SKM-1 treated with dmso at 0.1 percent for 144 hours (cell line): ENCODE results near the gene FAM13A.

Source experiments
- DNase-seq: peaks from one replicate; lab custom pipeline; 2025; ENCODE audit not compliant: unreplicated experiment; lab: John Stamatoyannopoulos, UW

Gene FAM13A

DNA sequence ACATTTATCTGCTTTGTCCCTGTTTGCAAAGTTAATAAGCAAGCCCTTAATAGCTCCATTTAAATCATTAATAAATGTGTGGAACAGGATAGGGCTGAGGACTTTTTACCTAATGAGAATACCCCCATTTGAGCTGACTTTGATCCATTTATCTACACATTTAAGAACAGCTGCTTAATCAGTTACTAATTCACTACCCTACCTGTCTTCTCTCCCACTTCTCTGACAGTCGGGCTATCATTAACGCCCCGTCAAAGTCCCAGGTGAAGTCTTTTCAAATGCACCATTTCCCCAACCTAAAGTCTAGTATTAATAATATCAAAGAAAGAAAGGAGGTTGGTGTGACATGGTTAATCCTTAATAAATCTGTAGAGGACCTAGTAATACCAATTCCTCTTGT lies 302.2 kb downstream of the FAM13A start:
- DNase-seq: no peak

DNA sequence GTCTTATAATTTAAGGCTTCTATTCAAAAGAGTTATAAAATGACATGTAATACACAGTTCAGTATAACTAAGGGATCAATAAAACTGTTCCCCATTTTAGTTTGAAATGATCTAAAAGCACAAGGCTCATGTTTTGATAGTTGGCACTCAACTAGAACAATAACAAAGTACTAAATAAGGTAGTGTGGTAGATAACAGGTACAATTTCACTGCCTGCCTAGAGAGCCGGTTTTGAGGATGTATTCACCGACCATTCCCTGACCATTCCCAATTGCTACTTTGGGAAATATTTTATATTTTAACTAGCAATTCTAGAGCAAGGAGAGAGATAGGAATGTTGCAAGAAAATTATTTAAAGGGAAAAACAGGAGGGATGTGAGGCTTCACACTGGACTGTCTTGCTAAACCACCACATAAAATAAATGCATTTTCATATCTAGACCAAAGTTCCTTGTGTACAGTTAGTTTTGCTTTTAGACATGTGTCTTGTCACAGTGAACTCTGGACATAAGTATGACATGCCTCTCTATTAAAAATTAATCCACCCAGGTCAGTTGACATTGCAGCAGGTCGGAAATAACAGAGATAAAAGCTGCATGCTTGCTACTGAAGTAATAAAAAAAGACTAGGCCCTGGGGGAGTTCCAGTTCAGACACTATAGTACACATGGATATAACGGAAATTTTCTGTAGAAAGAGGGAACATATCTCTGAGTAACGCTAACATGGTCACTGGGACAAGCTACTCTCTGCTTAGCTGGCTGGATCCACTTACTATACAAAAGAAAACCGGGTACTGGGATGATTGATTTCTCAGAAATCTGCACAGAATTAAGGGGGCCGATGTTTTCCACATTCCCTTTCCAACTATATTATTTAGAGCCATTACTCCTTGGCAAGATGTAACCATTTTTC lies 303.1 kb downstream of the FAM13A start:
- DNase-seq: no peak

DNA sequence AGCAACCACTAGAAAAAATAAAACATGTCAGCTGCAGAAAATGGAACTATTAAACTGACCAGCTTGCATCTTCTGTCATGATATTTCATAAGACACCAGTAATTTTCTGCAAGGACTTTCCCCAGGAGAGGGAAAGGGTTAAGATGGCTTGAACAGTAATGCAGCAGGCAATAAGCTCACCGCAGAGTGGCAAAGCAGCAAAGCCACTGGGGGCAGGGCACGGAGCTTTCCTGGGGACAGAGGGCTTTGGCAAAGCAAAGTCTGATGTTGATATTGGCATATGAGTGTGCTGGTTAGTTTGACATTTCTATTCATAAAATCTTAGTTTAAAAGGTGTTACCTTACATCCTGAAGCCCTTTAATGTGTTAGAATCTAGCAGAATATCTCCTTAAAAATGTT lies 304.2 kb downstream of the FAM13A start:
- DNase-seq: no peak

DNA sequence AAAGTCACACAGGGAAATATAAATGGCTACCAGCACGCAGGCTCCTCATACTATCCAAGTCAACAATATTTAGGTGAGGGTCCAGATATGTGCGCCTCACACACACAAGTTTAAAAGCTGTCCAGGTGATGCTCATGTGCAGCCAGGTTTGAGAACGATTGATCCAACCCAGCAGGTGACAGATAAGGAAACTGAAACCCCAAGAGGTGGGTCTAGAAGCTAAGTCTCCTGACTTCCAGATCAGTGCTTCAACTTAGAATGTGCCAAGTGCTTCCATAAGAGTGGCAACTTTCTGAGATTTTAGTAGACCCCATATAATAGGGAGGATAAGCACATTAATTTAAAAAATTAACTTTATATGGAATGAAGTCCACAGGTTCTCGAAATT lies 304.9 kb downstream of the FAM13A start:
- DNase-seq: no peak

DNA sequence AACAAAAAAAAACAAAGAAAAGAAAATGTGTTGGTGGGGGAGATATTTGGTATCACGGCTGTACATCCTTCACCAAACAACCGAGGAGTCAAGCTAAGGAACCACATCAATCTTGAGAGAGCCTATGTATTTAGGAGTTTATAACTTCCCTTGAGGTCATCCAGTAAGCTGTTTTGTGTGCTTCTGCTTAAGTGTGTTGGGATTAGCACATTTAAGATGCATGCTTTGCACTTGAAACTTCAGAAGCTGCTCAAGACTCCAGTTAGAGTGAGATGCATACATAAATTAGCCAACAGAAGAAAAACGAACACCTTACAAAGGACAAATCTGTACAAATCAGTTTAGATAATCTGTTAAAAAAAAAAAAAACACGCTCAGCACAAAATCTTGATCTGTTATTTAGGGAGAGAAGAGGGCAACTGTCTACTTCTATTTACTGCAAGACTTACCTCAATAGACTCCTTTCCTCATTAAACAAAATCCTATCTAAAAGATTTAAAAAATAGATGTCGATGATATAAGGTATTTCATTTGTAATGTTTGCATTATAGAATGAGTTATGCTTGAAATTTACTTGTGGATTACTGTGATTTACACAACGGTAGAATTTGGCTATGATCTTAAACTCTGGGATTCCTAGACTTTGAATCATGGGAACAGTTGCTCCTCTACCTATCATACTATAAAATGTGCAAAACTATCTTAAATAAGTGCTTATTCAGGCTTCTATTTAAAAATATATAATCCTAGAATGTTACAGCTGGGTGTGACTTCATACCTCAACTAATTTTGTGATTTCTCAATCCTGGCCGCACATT lies 305.5 kb downstream of the FAM13A start:
- DNase-seq: no peak

DNA sequence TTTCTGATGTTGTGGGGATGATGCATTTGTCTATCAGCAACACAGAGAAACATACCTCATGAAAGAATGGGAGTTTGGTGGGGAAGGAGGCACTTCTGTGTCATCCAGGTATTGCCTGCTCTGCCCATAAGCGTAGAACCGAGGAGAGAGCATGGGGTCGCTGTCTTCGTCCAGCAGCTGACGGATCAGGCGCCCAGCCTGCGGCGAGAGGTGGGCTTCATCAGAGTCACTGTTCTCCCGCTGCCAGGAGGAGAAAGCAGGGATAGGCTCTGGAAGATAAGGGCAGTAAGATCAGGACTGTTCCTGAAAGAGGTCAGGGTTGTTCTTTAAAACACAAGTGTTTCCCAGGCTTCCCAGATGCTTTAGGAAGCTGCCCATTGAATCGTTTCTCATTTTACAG lies 306.6 kb downstream of the FAM13A start:
- DNase-seq: no peak

DNA sequence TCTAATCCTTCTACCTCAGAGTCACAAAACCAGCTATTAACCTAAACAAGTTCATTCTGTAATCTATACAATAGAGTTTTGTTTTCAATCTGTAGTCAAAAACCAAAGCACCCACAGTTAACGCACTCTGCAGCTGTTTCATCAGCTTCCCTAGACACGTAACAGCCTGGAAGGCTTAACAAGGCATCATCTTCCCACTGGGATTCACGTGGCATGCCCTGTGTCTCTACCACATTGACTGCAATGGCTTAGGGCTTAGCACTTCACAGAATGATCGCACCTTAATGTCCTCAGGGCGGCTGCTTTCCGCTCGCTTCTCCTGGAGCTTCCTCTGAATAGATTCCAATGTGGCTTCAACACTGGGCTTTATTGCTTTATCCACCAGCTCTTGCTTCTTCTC lies 309.6 kb downstream of the FAM13A start:
- DNase-seq: no peak

DNA sequence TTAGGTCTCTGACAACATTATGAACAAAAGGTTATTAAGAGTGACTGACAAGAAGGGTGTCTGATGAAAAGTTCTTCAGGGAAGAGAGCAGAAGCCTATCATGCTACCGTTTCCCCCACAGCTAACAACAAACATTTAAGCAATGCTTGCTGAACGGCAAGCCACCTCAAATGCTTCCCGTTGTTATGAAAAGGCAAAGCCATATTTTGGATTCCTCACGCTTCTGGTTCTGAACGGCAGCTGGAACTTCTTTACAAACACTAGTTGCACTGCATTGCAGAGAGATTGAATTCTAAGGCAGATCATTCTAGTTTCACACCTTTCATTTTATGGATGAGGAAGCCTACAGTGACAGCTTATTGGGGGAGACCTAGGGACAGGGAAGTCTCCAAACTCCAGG lies 310.8 kb downstream of the FAM13A start:
- no peak for DNase-seq

DNA sequence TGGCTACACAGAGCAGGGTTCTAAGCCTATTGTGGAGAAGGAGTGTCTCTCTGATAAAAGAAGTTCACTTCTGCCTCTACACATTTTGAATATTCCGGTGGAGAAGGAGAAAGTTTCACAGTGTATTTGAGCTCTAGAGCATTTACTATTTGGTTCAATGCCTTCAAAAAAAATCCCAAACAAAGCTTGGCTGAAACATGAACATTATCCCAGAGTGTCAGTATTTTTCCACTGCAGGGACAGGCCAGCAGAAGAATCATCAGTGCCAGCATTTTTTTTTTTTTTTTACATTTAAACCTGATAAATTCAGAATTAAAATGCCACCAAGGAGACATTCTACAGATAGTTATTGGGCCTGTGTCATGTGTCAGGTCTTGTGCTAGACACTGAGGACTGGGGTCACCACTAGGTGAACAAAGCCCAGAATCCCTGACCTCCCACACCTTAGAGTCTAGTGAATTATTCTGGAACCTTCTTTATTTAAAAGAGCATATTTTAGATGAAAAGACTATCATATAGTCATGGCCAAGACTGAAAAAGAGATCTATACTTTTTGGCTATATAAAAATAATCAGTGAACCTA lies 311.3 kb downstream of the FAM13A start:
- no peak for DNase-seq

DNA sequence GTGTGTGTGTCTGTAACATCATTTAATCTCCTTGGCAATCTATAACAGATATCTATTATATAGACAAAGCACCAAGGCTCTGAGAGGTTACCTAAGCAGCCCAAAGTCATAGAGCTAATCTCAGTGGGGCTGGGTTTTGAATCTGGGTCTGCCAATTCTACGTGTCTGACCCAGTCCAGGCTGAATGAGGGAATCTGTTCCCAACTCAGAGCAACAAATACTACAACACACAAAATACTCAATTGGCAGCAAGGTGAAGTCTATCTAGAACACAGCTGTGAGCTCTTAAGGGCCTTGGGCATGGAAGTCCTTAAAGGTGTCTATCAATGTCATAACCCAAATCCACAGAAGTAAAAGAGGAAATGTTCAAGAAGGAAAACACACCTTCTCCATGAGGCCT lies 311.8 kb downstream of the FAM13A start:
- DNase-seq: no peak

DNA sequence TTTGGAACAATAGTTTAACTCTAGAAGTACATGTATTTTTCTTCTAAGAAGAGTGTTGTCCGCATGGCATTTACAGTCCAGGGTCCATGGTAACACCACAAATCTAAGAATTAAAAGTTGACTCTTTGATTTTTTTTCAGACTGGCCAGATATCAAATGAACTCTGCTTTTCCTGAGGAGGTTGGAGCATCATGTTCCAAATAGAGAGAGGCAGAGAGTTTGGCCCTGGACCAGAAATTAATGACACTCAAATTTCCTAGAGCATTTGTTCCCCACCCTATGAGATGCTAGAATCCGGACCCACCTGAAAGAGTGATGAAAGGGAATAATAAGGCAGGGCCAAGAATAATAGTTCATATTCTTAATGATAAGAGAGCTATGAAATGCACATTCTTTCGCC lies 312.4 kb downstream of the FAM13A start:
- DNase-seq: no peak

DNA sequence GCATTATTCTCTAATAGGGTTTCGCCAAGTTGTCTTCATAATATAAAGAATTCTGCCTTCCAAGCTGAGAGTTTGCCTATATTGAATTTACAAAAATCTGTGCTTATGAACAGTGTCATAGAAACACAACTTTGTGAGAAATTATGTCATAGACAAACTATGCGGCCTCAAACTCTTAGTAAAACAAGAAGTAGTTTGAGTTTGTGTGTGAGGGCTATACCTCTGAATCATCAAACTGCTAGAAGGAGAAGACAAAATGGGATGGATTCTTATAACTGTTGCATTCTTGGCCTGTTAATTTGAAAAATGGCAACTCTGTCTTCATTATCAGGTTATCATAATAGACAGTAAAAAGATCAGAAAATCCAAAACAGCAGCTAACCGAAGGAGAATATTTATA lies 313.3 kb downstream of the FAM13A start:
- no peak for DNase-seq

DNA sequence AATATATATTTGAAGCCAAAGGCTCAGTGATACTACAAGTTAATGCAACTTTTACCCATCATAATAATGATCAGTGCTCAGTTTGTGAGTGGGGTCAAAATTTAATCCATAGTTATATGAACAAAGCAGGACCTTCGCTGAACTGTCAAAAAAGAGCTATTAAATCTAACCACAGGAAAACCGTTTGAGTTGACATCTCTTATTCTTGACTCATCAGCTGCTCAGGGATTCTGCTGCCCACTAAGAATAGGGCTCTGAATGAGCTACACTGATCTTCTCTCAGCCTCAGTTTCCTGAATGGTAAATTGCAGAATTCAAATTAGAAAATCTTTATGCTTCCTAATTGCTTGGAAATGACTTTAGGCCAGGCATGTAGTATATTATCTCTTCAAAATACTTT lies 314.4 kb downstream of the FAM13A start:
- DNase-seq: no peak

DNA sequence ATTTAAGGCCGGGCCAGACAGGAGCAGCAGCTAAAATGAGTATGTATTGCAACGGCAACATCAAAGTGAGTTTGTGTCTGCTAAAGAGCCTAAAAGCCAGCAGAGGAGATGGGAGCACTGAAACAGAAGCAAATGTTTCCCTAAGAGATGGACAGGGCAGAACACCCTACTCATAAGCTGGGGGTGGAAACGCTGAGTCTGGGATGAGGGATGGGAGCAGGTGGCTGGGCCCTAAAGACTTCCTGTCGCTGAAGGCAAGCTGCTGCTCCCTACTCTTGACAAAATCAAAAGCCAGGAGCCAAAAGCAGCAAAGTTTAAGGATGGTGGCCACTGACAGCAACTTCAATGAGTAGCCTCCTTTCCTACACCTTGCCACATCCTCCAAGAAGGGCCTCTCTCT lies 318.8 kb downstream of the FAM13A start:
- DNase-seq: no peak

DNA sequence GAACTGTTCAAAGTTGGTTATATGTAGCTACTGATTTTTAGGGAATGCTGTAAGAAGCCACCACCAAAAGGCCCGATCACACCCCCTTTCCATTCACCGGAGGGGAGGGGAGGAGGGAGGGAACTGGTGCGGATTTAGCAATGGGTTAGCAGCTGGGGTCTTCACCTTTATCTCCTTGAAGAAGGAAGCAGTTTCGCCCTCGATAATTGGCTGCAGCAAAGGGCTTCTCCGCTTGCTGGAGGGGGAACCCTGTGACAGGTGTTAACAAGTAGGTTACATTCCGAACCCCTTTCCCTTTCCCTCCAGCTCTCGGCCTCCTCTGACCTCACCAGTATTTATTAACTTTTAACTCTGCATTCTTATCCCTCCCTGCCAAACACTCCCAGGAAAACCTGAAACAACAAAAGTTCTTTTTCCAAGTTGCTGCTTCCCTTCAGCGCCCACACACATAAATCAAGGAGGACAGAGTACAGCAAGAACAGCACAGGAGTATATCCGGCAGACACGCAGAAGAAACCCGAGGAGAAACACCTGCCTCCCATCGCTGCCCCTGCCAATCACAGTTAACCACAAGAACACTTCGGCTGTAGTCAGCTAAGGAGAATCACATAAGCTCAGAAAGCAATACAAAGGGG lies 319.6 kb downstream of the FAM13A start:
- no peak for DNase-seq

DNA sequence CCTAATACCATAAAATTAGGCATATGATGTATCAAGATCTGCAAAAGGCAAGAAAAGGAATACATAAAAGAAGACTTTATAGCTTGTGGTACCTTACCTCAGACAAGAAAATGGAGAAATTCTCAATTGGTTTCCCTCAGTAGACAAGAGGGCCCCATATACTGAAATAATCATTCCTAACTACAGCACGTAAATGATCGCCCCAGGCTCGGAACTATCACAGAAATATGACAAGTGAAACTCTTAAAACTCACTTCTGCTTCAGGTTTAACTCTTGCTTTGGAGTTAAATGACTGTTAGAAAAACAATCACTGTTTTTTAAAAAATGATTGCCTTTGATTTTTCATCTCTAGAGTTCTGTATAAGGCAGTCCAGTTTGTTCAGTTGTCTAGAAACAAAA lies 320.7 kb downstream of the FAM13A start:
- no peak for DNase-seq

DNA sequence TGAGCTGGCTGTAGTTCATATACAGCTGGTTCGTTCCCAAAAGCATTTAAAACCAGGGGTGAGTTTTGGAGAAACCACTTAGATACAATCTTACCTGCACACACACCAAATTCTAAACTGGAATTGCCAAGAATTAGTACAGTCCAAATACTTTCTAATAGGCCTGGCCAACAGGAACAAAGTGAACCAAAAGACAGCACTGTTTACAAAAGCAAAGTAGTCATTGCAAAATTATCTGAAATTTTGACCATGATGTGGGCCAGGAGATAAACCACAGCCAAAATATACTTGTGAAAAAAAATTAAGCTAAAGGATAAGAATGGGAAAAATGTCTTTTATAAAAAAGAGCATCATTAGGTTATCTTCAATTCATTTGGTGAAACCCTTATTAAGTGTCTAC lies 321.4 kb downstream of the FAM13A start:
- no peak for DNase-seq

DNA sequence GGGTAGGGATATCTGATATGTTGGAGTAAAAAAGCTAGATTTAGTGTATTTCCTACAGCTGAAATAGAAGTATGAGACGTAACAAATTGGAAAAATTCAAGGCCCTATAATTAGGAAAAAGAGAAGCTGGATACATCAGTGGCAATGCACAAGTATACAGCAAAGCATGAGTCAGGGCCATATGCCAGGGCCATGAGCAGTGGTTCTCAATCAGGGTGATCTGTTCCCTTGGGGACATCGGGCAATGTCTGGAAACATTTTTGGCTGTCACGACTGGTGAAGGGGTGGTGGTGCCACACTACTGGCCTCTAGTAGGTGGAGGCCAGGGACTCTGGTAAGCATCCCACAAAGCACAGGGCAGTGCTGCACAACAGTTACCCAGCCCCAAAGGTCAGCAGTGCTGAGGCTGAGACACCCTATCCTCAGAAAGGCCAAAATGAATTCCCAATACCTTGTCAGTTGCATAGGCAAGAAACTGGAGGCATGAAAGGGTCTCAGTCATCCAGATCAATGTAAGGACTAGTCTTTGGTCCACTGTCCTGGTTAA lies 322.5 kb downstream of the FAM13A start:
- DNase-seq: no peak

DNA sequence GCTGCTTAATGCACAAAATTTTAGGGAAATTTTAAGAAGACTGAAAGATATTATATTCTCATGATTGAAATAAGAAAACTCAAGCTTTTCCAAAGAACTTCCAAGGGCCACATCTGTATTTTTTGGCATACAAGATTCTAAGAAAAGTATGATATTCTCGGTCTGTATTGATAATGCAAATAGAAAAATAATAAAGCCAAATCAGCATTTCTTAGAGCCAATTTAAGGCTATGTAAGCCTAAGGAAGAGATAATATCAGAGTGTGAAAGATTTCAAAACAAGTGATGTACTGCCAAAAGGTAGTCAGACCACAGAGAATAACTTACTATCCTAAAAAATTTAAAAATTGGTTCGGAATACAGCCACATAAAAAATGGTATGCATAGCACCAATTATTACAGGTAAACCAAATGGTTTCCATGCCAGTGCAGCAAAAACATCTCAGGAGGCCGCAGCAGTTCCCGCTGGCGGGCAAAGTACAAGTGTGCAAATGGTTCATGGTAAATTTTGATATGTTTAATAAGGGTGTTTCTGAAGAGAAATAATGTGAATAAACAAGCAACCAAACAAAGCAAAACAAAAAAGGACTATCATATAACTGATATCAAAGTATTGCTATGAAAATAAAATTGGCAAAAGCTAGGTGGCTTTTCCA lies 324.1 kb downstream of the FAM13A start:
- DNase-seq: no peak

DNA sequence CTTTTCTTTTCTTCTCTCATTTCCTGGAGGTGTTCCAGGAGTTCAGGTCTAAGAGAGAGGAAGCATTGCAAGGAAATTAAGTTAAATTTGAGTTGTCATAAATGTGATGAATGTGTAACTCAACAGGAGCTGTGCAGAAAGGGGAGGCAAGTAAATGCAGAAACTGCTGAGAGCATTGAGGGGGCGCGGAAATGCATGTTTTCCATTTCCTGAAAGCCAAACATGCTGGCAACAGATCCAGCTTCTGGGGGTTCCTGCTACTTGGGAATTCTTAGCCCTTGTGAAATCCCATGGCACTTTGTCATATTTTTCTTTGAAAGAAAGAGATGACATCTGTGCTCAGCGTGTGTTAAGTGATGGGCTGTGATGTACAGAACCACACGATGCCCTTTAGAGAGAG lies 325.6 kb downstream of the FAM13A start:
- DNase-seq: no peak

DNA sequence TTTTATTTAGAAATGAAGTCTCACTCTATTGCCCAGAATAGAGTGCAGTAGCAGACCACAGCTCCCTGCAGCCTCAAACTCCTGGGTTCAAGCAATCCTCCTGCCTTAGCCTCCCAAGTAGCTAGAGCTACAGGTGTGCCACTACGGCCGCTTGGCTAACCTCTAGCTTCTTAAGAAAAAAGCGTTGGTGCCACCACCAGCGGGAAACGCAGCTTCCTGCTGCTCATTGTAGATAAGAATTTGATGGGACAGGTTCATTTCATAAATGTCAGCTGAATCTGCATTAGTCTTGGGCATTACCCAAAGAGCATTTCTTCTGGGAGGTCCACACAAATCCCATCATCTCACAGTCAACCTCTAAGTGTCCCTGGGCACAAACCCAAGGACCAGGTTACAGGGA lies 326.2 kb downstream of the FAM13A start:
- no peak for DNase-seq
